K562 (cell line): ENCODE measurements around the gene PMP22. TPM values are rescaled to one million over a fixed set of nuclear protein-coding genes. Genes with fewer than 3 reads are reported as not detected.
A peak's percentile ranks its signal among the peaks of the same experiment; 100 is the strongest.

Experiments
- CBFA2T3 ChIP-seq: fragments of 450-650 bp; IDR thresholded peaks from 2 replicates; pipeline ENCODE4 v1.6.1; 2017
- CTBP1 ChIP-seq: fragments of 450-650 bp; IDR thresholded peaks from 2 replicates; pipeline ENCODE4 v1.6.1; 2016; ENCODE audit warnings: borderline replicate concordance
- EP400 ChIP-seq: fragments of 450-650 bp; IDR thresholded peaks from 2 replicates; pipeline ENCODE4 v1.6.1; 2017; ENCODE audit warnings: antibody characterized with exemption, mild to moderate bottlenecking, moderate library complexity
- HDAC1 ChIP-seq, 2 experiments: fragments of 450-650 bp; IDR thresholded peaks; 2 replicates each; pipeline ENCODE4 v1.6.1; 2016 to 2017; ENCODE audit warnings: inconsistent platforms in 1 of 2, mild to moderate bottlenecking in 1 of 2, moderate library complexity in 1 of 2
- KAT8 ChIP-seq: fragments of 450-650 bp; IDR thresholded peaks from 2 replicates; pipeline ENCODE4 v1.6.1; 2016; ENCODE audit warnings: low read depth, mild to moderate bottlenecking
- L3MBTL2 ChIP-seq: fragments of 450-650 bp; IDR thresholded peaks from 2 replicates; pipeline ENCODE4 v1.6.1; 2016; ENCODE audit warnings: mild to moderate bottlenecking, moderate library complexity
- MYNN ChIP-seq, 2 experiments: sonication (generic); formaldehyde crosslinking in 1 of 2; IDR thresholded peaks; 2 replicates each; pipeline versions ENCODE4 v1.5.0 to v1.6.1; 2016 to 2020; ENCODE audit warnings: antibody characterized with exemption in 1 of 2, missing genetic modification reagents in 1 of 2
- NFRKB ChIP-seq: fragments of 450-650 bp; IDR thresholded peaks from 2 replicates; pipeline ENCODE4 v1.6.1; 2016; ENCODE audit warnings: low read depth
- POLR2G ChIP-seq: fragments of 200-400 bp; formaldehyde crosslinking; IDR thresholded peaks from 2 replicates; pipeline ENCODE4 v1.6.1; 2017; ENCODE audit warnings: low read depth, mild to moderate bottlenecking, antibody characterized with exemption, low read length, moderate library complexity
- RAD51 ChIP-seq: fragments of 450-650 bp; IDR thresholded peaks from 2 replicates; pipeline ENCODE4 v1.7.1; 2016; ENCODE audit warnings: low read depth, mild to moderate bottlenecking, borderline replicate concordance
- SMARCC2 ChIP-seq: fragments of 450-650 bp; IDR thresholded peaks from 2 replicates; pipeline ENCODE4 v1.6.1; 2017; ENCODE audit warnings: antibody characterized with exemption, moderate library complexity, mild to moderate bottlenecking, low read depth
- ZNF316 ChIP-seq: fragments of 450-650 bp; IDR thresholded peaks from 2 replicates; pipeline ENCODE4 v1.6.1; 2016
- ZZZ3 ChIP-seq: fragments of 450-650 bp; IDR thresholded peaks from 2 replicates; pipeline ENCODE4 v1.6.1; 2016; ENCODE audit warnings: antibody characterized with exemption, mild to moderate bottlenecking, moderate library complexity
- polyA plus RNA-seq, 8 experiments: library from polyadenylated mRNA; depleted of rRNA in 4 of 8; stranded (reverse) in 5 of 8; unstranded in 3 of 8; fragments of >200 nt; fragmentation: Nextera tagmentation in 2 of 8; fragmentation: Illumina TruSeq in 1 of 8; extraction: Ambion mirVana in 2 of 8; extraction: Trizol in 1 of 8; gene quantifications; 2 replicates each; pipeline versions ENCODE4 v1.2.1 to v1.2.3, GENCODE V29; 2011 to 2014; ENCODE audit warnings: inconsistent platforms in 1 of 8, missing spikeins in 1 of 8
- total RNA-seq, 7 experiments: library from RNA; depleted of rRNA in 6 of 7; stranded (reverse); fragments of >200 nt in 6 of 7; fragmentation: Illumina TruSeq in 2 of 7; extraction: Trizol in 2 of 7; gene quantifications; 2 replicates each; pipeline versions ENCODE4 v1.2.1 to v1.2.3, GENCODE V29; 2011 to 2021; ENCODE audit warnings: low replicate concordance in 1 of 7
- TF ChIP-seq, protein P1 (sequence below): fragments of 250-450 bp; sonication (Bioruptor Pico); IDR thresholded peaks from 2 replicates; pipeline ENCODE4 v1.4.0; 2020; ENCODE audit warnings: mild to moderate bottlenecking, moderate library complexity
- TF ChIP-seq, protein P2 (sequence below): fragments of 250-450 bp; sonication (Bioruptor Pico); IDR thresholded peaks from 2 replicates; pipeline ENCODE4 v1.5.1; 2021; ENCODE audit warnings: mild to moderate bottlenecking
- TF ChIP-seq, protein P3 (sequence below): fragments of 450-650 bp; IDR thresholded peaks from 2 replicates; pipeline ENCODE4 v1.7.1; 2018; ENCODE audit warnings: mild to moderate bottlenecking, low read depth; ENCODE audit not compliant: partially characterized antibody

The PMP22 gene
- total and polyA plus RNA-seq, 9 of the 15 experiments (the other 6 are each of a cell fraction or from before 2014, with no cell fraction given): 12.6 to 62.3 (median 25.8) TPM

DNA sequence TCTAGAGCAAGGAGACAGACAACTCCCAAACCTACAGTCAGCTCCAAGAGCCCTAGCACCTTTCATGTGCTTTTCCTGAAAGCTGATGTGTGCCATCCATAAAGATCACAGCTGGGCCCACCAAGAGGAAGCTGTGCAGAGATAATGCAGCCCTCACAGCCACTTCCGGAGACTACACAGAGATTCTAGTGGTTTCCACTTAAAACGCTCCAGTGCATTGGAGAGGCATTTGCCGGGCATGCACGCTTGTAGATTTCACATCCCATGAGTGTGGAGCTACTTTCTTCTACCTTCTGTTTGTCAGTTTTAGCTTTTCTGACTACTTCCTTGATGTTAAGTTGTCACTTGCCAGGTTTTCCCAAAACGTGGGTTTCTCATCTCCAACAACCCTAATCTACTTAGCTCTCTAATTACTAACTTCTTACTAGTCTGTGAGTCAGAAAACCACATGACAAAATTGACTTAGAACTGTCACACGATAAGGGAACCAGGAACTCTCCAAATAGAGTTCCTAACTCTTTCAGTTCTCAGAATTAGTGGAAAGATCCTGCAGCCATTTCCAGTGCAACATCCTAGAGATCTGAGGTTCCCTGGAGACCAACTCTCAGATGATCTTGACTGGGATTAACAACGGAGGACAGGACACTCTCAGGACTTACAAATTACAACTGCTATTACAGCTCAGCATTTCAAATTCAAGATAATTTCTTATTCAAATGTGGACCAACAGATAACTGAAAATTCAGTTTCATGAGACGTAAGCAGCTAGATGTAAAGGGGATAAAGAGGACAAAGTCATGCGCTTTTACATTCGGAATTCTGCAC lies 28.6 kb downstream of the PMP22 start (continued):
- TF ChIP-seq MYNN (IDR thresholded peaks at IDR 0.05) (0 out of 2 replicates have a peak, but pooled peaks have one; percentile 18), MYNN (CRISPR knock-in tag; IDR thresholded peaks at IDR 0.05) (no peak), SMARCC2 (0 out of 2 replicates have a peak, but pooled peaks have one; percentile 41), KAT8 (no peak), RAD51 (no peak), ZZZ3 (no peak), ZNF316 (no peak), L3MBTL2 (peak; percentile 20; the same call in 1 of the 2 replicates), NFRKB (no peak), CTBP1 (peak; percentile 27; the same call in 1 of the 2 replicates), EP400 (peak; percentile 34; the same call in 1 of the 2 replicates), CBFA2T3 (peak; percentile 72), POLR2G (no peak), HDAC1 (IDR thresholded peaks at IDR 0.05) (0 out of 4 replicates have a peak, but pooled peaks of 1 of the 2 experiments have one; percentile 40)
- TF ChIP-seq, protein P1, sequence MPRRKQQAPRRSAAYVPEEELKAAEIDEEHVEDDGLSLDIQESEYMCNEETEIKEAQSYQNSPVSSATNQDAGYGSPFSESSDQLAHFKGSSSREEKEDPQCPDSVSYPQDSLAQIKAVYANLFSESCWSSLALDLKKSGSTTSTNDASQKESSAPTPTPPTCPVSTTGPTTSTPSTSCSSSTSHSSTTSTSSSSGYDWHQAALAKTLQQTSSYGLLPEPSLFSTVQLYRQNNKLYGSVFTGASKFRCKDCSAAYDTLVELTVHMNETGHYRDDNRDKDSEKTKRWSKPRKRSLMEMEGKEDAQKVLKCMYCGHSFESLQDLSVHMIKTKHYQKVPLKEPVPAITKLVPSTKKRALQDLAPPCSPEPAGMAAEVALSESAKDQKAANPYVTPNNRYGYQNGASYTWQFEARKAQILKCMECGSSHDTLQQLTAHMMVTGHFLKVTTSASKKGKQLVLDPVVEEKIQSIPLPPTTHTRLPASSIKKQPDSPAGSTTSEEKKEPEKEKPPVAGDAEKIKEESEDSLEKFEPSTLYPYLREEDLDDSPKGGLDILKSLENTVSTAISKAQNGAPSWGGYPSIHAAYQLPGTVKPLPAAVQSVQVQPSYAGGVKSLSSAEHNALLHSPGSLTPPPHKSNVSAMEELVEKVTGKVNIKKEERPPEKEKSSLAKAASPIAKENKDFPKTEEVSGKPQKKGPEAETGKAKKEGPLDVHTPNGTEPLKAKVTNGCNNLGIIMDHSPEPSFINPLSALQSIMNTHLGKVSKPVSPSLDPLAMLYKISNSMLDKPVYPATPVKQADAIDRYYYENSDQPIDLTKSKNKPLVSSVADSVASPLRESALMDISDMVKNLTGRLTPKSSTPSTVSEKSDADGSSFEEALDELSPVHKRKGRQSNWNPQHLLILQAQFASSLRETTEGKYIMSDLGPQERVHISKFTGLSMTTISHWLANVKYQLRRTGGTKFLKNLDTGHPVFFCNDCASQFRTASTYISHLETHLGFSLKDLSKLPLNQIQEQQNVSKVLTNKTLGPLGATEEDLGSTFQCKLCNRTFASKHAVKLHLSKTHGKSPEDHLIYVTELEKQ (CRISPR knock-in tag): no peak
- TF ChIP-seq, protein P2, sequence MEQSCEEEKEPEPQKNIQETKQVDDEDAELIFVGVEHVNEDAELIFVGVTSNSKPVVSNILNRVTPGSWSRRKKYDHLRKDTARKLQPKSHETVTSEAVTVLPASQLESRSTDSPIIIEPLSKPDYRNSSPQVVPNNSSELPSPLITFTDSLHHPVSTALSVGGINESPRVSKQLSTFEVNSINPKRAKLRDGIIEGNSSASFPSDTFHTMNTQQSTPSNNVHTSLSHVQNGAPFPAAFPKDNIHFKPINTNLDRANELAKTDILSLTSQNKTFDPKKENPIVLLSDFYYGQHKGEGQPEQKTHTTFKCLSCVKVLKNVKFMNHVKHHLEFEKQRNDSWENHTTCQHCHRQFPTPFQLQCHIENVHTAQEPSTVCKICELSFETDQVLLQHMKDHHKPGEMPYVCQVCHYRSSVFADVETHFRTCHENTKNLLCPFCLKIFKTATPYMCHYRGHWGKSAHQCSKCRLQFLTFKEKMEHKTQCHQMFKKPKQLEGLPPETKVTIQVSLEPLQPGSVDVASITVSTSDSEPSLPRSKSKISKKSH (CRISPR knock-in tag): no peak
- TF ChIP-seq, protein P3, sequence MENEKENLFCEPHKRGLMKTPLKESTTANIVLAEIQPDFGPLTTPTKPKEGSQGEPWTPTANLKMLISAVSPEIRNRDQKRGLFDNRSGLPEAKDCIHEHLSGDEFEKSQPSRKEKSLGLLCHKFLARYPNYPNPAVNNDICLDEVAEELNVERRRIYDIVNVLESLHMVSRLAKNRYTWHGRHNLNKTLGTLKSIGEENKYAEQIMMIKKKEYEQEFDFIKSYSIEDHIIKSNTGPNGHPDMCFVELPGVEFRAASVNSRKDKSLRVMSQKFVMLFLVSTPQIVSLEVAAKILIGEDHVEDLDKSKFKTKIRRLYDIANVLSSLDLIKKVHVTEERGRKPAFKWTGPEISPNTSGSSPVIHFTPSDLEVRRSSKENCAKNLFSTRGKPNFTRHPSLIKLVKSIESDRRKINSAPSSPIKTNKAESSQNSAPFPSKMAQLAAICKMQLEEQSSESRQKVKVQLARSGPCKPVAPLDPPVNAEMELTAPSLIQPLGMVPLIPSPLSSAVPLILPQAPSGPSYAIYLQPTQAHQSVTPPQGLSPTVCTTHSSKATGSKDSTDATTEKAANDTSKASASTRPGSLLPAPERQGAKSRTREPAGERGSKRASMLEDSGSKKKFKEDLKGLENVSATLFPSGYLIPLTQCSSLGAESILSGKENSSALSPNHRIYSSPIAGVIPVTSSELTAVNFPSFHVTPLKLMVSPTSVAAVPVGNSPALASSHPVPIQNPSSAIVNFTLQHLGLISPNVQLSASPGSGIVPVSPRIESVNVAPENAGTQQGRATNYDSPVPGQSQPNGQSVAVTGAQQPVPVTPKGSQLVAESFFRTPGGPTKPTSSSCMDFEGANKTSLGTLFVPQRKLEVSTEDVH: no peak
